GM21619 (cell line): Measurements from ENCODE around the gene KRTCAP2.
"Not testable (repeated sequence)": the region's sequence is repeated elsewhere in the genome, so short reads cannot be mapped to it uniquely, and the experiment has no call there.

Experiments used
- ATAC-seq: cut with Tn5 transposase; IDR thresholded peaks from one replicate; pipeline ENCODE4 v1.9.1; 2021; ENCODE audit not compliant: unreplicated experiment

KRTCAP2 gene

GRCh38 chr1:155172732-155173477, at the start of gene KRTCAP2:
KRTCAP2 (minus strand) TSS chr1:155173304; CDS start chr1:155173224, 80 bp downstream.
- peak; percentile 73 for ATAC-seq

DNA sequence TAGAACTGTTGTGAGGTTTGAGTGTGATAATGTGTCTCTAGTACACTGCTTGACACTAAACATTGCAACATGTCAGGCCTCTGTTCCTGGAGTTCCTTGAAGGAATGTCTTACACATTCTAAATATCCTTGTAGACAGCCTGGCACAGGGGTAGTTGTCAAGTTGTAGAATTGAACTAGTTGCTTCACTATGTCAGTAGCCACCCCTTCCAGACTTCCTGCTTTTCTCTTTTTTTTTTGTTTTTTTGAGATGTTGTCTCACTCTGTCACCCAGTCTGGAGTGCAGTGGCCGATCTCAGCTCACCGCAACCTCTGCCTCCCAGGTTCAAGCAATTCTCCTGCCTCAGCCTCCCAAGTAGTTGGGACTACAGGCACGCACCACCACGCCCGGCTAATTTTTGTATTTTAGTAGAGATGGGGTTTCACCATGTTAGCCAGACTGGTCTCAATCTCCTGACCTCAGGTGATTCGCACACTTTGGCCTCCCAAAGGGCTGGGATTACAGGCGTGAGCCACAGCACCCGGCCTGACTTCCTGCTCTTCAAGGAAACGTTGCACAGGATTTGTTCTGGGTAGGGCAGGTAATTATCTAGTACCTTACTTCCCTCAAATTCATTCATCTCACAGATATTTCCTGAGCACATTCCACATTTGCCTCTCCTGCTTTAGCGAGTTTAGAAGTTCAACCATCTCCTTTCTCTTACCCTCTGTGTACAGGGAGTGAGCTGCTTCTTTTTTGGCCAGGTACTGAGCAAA, 47.3 kb upstream of the KRTCAP2 start:
- not testable (repeated sequence) for ATAC-seq

GRCh38 chr1:155219592-155220031, 46.5 kb upstream of the KRTCAP2 start:
- ATAC-seq, result no peak

DNA sequence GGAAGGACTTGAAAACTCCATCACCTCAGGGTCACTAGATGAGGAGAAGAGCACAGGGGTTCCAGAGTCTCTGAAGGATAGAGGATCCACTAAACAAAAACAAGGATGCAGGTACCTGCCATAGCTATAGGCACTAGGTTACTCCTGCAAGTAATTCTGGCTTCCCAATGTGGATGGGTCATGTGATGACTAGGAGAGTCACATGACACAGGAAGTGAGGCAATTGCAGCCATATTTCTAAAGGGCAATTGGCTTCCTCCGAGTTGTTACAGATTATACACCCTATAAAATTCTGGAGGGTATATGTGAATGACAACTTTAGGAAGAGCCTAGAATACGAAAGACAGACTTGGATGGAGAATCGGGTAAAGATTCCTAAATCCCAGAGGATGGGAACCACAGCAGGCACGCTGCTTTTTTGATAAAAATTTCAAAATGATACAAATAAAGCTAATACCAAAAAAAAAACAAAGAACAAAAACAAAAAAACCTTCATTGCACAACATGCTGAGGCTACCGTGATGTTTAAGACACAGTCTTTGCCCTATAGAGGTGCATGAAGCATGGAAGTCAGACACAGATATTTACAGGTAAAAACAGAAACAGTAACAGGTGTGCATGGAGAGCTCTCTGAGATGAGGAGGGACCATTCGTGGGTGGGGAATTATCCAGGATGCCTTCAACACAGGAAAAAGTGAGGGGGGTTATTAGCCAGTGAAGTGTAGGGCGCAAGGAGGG, 45.9 kb upstream of the KRTCAP2 start:
- no peak for ATAC-seq

GRCh38 chr1:155214702-155215101, 41.6 kb upstream of the KRTCAP2 start:
- not testable (repeated sequence) for ATAC-seq

- not testable (repeated sequence) for ATAC-seq
These were observed 38.9 kb upstream of the KRTCAP2 start for GRCh38 chr1:155212051-155212440.

- ATAC-seq, result not testable (repeated sequence)
These were observed 38.4 kb upstream of the KRTCAP2 start for GRCh38 chr1:155211381-155212050.

DNA sequence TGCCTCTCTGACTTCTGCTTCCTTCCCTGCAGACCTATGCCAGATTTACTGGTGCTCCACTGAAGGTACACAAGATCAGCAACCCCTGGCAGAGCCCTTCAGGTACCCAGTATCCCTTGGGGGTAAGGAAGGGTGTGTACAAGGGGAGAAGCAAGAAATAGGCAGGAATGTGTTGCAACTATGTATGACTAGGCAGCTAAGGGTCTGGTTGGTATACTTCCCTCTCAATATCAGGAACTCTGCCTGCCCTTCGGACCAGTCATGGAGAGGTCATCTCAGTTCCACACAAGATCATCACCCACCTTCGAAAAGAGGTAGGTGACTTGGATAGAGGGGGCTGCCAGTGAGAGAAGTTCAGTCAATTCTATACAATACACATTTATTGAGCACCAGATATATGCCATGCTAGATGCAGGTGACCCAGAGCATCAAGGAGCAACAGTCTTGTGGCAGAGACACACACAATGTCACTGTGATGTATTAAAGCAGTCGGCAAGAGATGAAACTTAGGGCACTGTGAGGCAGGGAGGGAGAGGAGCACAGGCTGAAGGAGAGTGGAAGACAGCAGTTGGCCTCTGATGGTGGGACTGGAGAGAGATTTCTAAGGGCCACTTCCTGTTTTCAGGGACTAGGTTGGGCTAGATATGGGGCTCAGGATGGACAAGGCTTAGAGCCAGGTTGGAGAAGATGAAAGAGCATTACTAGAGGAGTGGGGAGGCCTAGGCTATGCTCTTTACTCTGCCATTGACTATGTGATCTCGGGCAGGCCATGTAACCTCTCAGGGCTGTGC, 37.4 kb upstream of the KRTCAP2 start:
- no peak for ATAC-seq

DNA sequence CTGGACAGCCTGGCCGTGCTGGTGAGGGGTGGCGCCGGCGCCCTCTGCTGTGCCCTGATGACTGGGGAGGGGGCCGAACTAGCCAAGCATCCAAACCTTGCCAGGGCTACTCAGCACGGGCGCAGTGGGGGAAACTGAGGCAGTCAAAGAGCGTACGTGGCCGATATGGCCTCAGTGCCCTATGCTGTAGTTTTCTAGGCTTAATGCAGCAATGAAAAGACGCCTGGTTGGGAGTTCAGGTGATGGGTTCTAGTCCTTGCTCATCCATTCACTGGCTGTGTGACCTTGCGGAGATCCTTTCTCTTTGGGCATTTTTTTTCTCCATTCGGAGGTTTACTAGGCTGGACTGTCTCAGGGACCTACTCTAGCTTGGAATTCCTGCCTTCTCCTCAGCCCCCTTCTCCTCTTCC, 36.2 kb upstream of the KRTCAP2 start:
- no peak for ATAC-seq

DNA sequence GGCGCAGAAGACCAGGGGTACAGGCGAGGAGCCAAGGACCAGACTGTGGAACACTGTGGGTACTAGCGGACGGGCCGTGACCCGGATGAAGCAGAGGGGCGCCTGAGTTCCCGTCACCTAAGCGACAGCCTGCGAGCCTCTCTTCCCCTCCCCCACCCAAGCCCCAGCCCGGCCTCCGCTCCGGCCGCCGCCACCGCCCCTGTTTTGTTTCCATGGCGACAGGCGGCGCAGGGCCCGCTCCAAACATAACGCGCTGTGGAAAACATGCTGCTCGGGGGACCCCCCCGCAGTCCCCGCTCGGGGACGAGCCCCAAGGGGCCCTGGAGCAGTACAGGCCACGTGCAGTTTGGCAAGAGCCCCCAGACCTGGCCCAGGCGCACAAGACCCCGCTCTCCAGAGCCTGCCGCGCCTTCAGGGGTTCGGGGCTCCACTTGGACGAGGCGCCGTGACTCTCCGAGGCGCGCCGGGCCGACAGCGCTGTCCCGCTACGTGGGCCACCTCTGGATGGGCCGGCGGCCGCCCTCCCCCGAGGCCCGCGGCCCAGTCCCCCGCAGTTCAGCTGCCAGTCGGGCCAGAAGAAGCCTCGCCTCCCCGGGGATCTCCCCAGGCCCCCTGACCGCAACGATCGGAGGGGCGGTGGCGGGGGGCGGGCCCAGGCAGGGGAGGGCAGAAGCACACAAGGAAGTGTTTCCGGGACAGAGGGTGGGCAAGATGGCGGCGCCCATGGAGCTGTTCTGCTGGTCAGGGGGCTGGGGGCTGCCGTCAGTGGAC, 35.6 kb upstream of the KRTCAP2 start, which contains the start of gene MTX1:
Gene MTX1 (plus strand): TSS at position 155 of the 771 bp plus-strand sequence. CDS start 110 bp downstream, at position 265.
- peak; percentile 76 for ATAC-seq

DNA sequence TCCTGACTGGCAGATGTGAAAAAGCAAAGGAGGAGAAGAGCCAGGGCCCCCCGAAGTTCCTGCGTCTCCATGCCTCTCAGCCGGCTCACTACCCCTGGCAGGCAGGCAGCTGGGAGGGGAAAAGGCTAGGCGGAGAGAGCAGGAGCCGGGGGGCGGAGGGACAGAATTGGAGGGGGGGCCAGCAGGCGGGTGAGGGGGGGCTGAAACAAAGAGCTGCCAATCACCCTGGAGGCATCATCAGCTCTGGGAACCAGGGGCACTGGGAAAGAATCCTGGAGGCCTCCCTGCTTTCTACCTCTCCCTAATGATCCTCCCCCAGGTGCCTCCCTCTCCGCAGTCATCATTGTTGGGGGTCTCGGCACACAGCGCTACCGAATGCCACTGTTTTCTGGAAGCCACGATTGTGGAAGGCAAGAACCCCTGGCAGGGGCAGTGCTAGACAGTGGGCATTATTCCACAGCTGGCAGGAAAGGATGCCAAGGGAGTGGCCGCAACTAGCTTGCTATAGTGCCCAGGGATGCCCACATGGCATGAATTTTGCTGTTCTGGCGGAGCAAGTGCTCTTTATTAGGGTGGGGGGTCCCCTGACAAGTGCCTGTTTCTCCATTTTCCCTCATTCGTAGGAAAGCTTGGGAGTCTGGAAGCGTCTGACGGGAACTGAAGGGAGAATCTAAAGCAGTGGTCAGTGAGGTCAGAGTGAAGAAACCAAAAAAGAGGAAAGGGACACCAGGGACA, 34.9 kb upstream of the KRTCAP2 start, which contains the start of gene THBS3:
Gene THBS3 (minus strand): TSS at position 92 of the 735 bp plus-strand sequence. CDS start 21 bp downstream, at position 71.
- no peak for ATAC-seq

DNA sequence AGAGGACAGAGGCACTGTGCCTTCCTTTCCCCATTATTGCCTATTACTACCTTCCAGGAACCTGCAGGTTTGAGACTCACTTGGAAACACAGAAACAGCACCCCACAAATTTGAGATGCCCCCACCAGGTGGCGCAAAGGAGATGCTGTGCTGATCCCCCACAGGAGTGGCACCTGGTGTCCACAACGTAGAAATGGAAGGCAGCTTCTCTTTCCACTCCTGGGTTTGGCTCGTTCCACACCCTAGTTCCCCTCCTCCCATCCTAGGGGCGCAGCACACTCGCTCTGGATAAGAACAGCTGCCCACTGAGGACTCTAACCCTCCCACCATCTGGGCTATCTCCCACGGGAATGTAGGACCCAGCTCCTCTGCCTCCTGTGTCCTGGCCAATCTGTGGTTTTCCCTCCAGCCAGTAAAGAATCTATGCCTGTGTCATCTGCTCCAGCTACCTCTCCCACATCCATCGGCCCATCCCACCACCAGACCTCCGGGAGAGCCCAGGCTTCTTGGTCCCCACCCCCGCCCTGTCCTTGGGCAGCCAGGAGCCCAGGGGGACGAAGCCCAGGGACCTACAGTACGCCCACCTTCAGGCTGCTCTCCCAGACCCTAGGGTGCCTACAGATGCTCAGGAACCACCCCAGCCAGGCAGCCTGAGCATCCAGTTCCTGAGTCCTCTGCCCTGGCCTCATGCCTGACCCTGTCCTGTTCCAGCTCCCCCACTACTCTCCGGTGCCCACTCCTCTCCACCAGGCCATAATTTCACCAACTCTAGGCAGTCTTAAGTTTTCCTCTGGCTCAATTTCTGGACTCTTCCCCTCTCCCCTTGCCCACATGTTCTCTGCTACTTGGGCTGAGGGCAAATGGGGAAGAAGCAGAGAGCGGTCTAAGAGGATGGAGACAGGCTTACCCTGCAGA, 34.0 kb upstream of the KRTCAP2 start:
- ATAC-seq, result peak; percentile 39

DNA sequence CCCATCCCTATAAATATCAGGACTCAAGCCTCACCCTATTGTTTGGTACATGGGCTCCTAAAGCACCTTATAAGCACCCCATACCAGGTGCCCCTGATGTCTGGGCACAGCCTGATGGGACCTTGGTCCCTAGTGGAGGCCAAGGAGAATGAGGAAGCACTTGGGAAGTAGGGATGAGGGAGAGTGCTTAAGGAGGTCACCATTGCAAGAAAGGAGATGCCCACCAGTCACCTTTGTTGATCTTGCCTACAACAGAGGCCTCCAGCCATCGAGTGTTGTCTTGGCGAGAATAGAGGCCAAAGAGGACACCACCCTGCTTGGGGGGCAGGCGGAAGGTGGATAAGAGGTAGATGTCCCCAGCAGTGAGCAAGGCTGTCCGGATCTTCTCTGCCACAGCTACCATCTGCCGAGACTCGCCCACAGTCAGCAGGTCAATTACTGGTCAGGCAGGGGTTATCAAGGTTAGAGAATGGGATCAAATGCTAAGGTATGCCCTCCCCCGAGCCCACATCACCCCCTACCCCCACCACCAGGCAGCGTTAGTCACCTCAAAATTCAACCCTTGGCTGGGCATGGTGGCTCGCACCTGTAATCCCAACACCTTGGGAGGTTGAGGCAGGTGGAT, 33.0 kb upstream of the KRTCAP2 start:
- ATAC-seq, result no peak

- no peak for ATAC-seq
These were observed 31.9 kb upstream of the KRTCAP2 start for GRCh38 chr1:155205035-155205434.

DNA sequence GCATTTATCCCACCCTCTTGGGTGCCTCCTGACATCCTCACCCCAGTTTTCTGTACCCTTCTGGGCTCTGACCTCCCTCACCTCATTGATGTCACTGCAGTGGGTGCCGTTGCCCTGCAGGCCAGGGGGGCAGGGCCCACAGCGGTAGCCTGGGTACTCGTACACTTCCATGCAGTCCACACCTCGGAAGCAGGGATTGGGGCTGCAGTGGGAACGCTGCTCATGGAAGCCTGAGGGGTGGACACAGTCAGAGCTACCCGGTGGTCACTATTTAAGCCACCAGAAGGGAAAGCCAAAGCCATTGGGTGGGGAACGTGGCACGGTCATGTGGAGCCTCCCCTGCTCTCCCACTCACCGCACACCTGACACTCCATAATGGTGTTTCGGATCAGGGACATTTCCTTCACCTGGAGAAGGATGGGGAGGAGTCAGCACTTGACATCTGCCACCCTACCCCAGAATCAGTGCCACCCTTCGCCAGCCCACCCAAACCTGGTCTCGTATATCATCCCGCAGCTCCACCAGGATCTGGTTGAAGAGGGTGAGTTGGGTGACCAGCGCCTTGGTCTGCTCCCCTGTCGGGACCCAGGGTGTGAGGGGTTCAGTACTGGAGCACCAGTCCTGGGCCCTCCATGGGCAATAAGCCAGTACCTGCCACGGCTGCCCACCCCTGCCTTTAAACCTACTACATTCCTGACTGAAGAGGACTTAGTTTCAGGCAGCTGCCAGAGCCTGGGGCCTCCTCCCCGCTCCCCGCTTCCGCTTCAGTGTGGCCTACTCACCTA, 29.8 kb upstream of the KRTCAP2 start:
- no peak for ATAC-seq

DNA sequence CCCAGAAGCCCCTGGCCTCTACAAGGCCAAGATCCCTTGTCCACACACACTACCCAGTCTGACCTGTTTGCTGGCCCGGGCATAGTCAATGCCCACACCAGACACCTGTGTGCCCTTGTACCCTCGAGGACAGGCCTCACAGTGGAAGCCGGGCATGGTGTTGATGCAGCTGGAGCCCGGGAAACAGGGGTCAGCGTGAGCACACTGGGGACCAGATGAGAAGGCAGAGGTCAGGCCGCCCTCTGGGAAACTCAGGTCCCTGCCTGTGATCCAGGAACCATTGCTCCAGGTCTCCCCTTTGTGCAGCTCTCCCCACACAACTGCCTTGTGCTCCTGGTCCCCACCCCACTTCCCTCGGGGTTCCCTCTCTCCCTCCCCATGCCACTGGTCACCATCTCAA, 29.1 kb upstream of the KRTCAP2 start:
- ATAC-seq, result no peak
